Measurements from ENCODE around the gene SPEM3. TPM values are rescaled to one million over a fixed set of nuclear protein-coding genes. Genes with fewer than 3 reads are reported as not detected.
"Not testable (repeated sequence)": the region's sequence is repeated elsewhere in the genome, so short reads cannot be mapped to it uniquely, and the experiment has no call there.

SPEM3 gene
- total RNA-seq, 2 experiments from 2014 or later, result not detected

DNA sequence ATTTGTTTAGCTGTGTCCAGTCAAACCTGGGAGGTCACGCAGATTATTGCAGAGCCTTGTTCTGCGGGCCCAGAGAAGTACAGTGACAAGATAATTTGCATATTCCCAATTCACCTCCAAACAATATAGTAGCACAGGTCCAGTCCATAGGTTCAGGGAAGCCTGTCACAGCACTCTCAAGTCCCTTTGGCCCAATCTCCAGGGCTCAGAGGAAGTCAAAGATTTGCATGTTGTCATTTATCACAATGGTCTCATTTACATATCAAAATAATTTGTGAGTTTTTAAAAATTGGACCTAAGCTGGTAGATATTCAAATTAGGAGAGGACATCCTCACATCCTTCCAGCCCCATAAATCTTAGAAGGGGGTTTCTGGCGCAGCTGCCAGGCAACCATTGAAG lies 38.8 kb downstream of the SPEM3 start:
- DNase-seq (ENCODE audit: low spot score), result no peak
- Histone ChIP-seq H3K9me2 (ENCODE audit: insufficient read depth, low read length) (no peaks in the 10 kb centered on the region), H3K4me1 (ENCODE audit: insufficient read depth, low read length, poor library complexity, severe bottlenecking) (peaks cover 15% of the 10 kb centered on the region), H2AFZ (ENCODE audit: low read length) (0 out of 2 replicates have a peak overlapping the region, but pooled peaks have one; percentile 5), H3K79me2 (ENCODE audit: insufficient read depth, low read depth, low read length) (no peaks in the 10 kb centered on the region), H3K4me3 (ENCODE audit: low read depth, low read length, poor library complexity, severe bottlenecking) (no peak overlapping the region), H3K27ac (ENCODE audit: low read depth, low read length, poor library complexity, severe bottlenecking) (no peak overlapping the region), H3K4me2 (ENCODE audit: low read length) (peak overlapping the region; percentile 37; the same call in 1 of the 2 replicates), H3K9me3 (ENCODE audit: low read length) (no peaks in the 10 kb centered on the region), H4K20me1 (ENCODE audit: insufficient read depth, low read length) (no peaks in the 10 kb centered on the region), H3K36me3 (ENCODE audit: insufficient read depth, low read length) (no peaks in the 10 kb centered on the region)
- POLR2A ChIA-PET, result no interaction called here
- BruUV-seq (replicated peaks), result no TSS peak
- intact Hi-C loops (cut with micrococcal nuclease; ENCODE audit: unreplicated experiment), result no loop called here
- CTCF ChIA-PET (ENCODE audit: unreplicated experiment), result no interaction called here
- TF ChIP-seq, protein P1, sequence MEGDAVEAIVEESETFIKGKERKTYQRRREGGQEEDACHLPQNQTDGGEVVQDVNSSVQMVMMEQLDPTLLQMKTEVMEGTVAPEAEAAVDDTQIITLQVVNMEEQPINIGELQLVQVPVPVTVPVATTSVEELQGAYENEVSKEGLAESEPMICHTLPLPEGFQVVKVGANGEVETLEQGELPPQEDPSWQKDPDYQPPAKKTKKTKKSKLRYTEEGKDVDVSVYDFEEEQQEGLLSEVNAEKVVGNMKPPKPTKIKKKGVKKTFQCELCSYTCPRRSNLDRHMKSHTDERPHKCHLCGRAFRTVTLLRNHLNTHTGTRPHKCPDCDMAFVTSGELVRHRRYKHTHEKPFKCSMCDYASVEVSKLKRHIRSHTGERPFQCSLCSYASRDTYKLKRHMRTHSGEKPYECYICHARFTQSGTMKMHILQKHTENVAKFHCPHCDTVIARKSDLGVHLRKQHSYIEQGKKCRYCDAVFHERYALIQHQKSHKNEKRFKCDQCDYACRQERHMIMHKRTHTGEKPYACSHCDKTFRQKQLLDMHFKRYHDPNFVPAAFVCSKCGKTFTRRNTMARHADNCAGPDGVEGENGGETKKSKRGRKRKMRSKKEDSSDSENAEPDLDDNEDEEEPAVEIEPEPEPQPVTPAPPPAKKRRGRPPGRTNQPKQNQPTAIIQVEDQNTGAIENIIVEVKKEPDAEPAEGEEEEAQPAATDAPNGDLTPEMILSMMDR (conservative IDR thresholded peaks at IDR 0.05; ENCODE audit: low read length), result no peak
- no peak for TF ChIP-seq EZH2phosphoT487 (IDR thresholded peaks at IDR 0.05; ENCODE audit: borderline replicate concordance, low read depth, low read length)

DNA sequence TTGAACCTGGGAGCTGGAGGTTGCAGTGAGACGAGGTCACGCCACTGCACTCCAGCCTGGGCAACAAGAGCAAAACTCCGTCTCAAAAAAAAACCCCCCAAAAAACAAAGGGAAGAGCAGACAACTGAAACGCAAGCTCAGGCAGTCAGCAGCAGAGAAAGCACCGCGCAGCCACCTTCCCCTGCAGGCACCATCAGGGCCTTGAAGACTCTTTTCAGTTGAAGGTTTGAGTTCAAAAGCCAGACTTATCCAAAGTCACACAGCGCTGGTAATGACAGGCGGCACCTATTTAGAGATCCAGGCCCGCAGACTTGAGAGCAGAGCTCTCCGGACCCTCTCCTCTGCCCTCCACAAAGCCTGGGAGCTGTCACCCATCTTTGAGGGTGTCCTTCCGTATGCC lies 39.6 kb downstream of the SPEM3 start:
- Histone ChIP-seq H3K4me1 (ENCODE audit: insufficient read depth, low read length, poor library complexity, severe bottlenecking) (peaks cover 15% of the 10 kb centered on the region), H3K9me2 (ENCODE audit: insufficient read depth, low read length) (no peaks in the 10 kb centered on the region), H3K79me2 (ENCODE audit: insufficient read depth, low read depth, low read length) (no peaks in the 10 kb centered on the region), H4K20me1 (ENCODE audit: insufficient read depth, low read length) (no peaks in the 10 kb centered on the region), H3K36me3 (ENCODE audit: insufficient read depth, low read length) (no peaks in the 10 kb centered on the region), H2AFZ (ENCODE audit: low read length) (no peak overlapping the region), H3K4me3 (ENCODE audit: low read depth, low read length, poor library complexity, severe bottlenecking) (no peak overlapping the region), H3K27ac (ENCODE audit: low read depth, low read length, poor library complexity, severe bottlenecking) (no peak overlapping the region), H3K9me3 (ENCODE audit: low read length) (no peaks in the 10 kb centered on the region), H3K4me2 (ENCODE audit: low read length) (no peak overlapping the region)
- ChIA-PET CTCF (ENCODE audit: unreplicated experiment) (no interaction called here), POLR2A (no interaction called here)
- BruUV-seq (replicated peaks), result no TSS peak
- DNase-seq (ENCODE audit: low spot score), result no peak
- no peak for TF ChIP-seq EZH2phosphoT487 (IDR thresholded peaks at IDR 0.05; ENCODE audit: borderline replicate concordance, low read depth, low read length)
- TF ChIP-seq, protein P1 (conservative IDR thresholded peaks at IDR 0.05; ENCODE audit: low read length), result no peak
- intact Hi-C loops (cut with micrococcal nuclease; ENCODE audit: unreplicated experiment), result no loop called here

DNA sequence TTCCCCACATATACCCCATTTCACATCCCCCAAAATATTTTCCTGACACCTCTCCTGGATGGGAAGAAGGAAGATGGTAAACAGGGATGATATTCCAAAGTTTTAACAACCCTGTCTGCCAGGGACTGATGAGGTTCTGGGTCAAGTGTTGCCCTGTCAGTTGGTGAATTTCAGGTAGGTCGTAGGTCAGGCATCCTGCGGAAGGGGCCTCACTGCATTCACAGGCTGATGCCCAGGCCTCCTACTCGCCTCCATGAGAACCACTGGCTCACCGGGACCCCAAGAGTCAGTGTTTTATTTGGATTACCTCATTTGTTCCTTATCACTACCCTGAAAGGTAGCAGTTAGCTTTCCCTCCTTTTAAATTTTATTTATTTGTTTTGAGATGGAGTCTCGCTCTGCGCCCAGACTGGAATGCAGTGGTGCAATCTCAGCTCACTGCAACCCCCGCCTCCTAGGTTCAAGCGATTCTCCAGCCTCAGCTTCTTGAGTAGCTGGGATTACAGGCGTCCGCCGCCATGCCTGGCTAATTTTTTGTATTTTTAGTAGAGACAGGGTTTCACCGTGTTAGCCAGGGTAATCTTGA lies 40.2 kb downstream of the SPEM3 start:
- no peaks in the 10 kb centered on the region for H3K36me3 ChIP-seq (ENCODE audit: insufficient read depth, low read length)
- H2AFZ ChIP-seq (ENCODE audit: low read length), result no peak overlapping the region
- H3K4me1 ChIP-seq (ENCODE audit: insufficient read depth, low read length, poor library complexity, severe bottlenecking), result peaks cover 15% of the 10 kb centered on the region
- H3K9me2 ChIP-seq (ENCODE audit: insufficient read depth, low read length), result no peaks in the 10 kb centered on the region
- no peaks in the 10 kb centered on the region for H3K79me2 ChIP-seq (ENCODE audit: insufficient read depth, low read depth, low read length)
- no peak overlapping the region for H3K27ac ChIP-seq (ENCODE audit: low read depth, low read length, poor library complexity, severe bottlenecking)
- no peak for DNase-seq (ENCODE audit: low spot score)
- H4K20me1 ChIP-seq (ENCODE audit: insufficient read depth, low read length), result no peaks in the 10 kb centered on the region
- intact Hi-C loops (cut with micrococcal nuclease; ENCODE audit: unreplicated experiment), result no loop called here
- H3K4me3 ChIP-seq (ENCODE audit: low read depth, low read length, poor library complexity, severe bottlenecking), result no peak overlapping the region
- no peak overlapping the region for H3K4me2 ChIP-seq (ENCODE audit: low read length)
- POLR2A ChIA-PET, result no interaction called here
- CTCF ChIA-PET (ENCODE audit: unreplicated experiment), result no interaction called here
- TF ChIP-seq, protein P1 (conservative IDR thresholded peaks at IDR 0.05; ENCODE audit: low read length), result no peak
- TF ChIP-seq EZH2phosphoT487 (IDR thresholded peaks at IDR 0.05; ENCODE audit: borderline replicate concordance, low read depth, low read length), result no peak
- no peaks in the 10 kb centered on the region for H3K9me3 ChIP-seq (ENCODE audit: low read length)
- no TSS peak for BruUV-seq (replicated peaks)

DNA sequence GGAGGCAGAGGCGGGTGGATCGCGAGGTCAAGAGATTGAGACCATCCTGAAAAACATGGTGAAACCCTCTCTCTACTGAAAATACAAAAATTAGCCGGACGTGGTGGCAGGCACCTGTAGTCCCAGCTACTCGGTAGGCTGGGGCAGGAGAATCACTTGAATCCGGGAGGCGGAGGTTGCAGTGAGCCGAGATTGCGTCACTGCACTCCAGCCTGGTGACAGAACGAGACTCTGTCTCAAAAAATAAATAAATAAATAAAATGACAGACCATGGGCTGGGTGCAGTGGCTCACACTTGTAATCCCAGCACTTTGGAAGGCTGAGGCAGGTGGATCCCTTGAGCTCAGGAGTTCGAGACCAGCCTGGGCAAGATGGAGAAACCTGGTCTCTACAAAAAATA lies 41.2 kb downstream of the SPEM3 start:
- intact Hi-C loops (cut with micrococcal nuclease; ENCODE audit: unreplicated experiment); H3K79me2 ChIP-seq (ENCODE audit: insufficient read depth, low read depth, low read length); H3K9me3 ChIP-seq (ENCODE audit: low read length); H3K4me2 ChIP-seq (ENCODE audit: low read length); H3K27ac ChIP-seq (ENCODE audit: low read depth, low read length, poor library complexity, severe bottlenecking); H3K4me3 ChIP-seq (ENCODE audit: low read depth, low read length, poor library complexity, severe bottlenecking); H2AFZ ChIP-seq (ENCODE audit: low read length); H3K9me2 ChIP-seq (ENCODE audit: insufficient read depth, low read length); POLR2A ChIA-PET; BruUV-seq (replicated peaks); CTCF ChIA-PET (ENCODE audit: unreplicated experiment); H4K20me1 ChIP-seq (ENCODE audit: insufficient read depth, low read length); DNase-seq (ENCODE audit: low spot score); H3K36me3 ChIP-seq (ENCODE audit: insufficient read depth, low read length): not testable (repeated sequence)
- peaks cover 15% of the 10 kb centered on the region for H3K4me1 ChIP-seq (ENCODE audit: insufficient read depth, low read length, poor library complexity, severe bottlenecking)
